ENCODE measurements around the gene SLC6A1.
"Not testable (repeated sequence)": the region's sequence is repeated elsewhere in the genome, so short reads cannot be mapped to it uniquely, and the experiment has no call there.

SLC6A1 gene

DNA sequence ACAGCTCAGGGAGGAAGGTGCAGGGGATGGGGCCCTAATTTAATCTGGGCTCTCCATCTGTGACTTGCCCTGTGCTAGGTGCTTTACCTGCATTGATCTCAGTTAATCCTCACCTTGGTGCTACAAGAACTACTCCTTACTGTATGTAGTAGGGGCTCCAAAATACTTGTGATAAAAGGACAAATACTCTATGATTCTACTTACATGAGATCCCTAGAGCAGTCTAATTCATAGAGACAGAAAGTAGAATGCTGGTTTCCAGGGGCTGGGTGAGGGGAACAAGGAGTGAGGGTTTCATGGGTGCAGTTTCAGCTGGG lies 67.2 kb downstream of the SLC6A1 start:
- no peak for DNase-seq (ENCODE audit: low read depth, low spot score)

DNA sequence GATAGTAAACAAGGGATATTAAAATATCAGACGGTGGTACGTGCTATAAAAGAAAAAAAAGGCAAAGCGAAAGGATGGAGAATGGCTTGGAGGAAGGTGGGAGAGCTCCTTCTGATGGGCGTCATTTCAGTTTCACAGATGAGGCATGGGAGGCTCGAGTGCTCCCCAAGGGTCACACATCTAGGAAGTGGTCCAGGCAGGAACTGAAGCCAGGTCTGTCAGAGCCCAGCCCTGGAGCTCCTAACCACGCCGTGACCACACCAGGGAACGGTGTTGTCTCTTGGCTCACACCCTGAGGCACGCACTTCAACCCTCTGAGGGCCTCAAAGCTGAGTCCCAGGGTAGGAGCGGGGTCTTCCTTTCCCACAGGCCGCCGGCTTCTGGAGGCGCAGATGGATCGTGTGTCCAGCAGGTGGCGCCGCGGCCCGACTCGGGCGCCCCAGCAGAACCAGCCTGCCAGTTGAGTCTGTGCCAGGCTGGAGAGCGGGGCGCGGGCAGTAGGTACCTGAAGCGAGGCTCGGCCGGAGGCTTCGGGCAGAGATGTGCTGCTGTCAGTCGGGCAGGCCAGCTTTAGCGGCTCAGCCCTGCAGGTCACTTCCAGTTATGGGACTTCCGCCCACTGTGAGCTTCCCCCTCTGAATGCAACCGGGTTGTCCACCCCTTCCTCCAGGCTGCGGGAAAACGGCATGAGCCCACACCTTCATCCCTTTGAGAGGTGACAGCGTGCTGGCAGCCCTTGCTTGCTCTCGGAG lies 68.1 kb downstream of the SLC6A1 start:
- DNase-seq (ENCODE audit: low read depth, low spot score) = no peak

DNA sequence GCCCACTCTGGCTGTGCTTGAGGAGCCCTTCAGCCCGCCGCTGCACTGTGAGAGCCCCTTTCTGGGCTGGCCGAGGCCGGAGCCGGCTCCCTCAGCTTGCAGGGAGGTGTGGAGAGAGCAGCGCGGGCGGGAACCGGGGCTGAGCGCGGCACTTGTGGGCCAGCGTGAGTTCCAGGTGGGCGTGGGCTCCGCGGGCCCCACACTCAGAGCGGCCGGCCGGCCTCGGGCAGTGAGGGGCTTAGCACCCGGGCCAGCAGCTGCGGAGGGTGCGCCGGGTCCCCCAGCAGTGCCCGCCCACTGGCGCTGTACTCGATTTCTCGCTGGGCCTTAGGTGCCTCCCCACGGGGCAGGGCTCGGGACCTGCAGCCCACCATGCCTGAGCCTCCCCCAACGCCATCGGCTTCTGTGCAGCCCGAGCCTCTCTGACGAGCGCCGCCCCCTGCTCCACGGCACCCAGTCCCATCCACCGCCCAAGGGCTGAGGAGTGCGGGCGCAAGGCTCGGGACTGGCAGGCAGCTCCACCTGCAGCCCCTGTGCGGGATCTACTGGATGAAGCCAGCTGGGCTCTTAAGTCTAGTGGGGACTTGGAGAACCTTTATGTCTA lies 68.8 kb downstream of the SLC6A1 start:
- not testable (repeated sequence) for DNase-seq (ENCODE audit: low read depth, low spot score)

DNA sequence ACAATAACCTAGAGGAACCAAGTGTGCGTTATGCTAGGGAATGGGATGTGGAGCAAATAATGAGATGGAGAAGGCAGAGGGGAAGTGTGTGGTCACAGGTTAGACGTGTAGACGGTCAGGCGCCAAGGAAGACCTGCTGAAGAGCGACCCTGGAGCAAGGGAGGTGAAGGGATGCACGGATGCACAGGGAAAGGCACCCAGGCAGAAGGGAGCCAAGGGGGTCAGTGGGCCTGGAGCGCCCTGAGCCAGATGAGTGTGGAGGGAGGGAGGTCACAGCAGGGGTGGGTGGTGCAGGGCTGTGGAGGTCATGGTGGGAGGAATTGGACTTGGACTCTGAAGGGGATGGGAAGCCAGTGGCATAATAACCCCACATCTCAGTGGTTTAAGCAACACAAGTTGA lies 70.2 kb downstream of the SLC6A1 start:
- no peak for DNase-seq (ENCODE audit: low read depth, low spot score)

DNA sequence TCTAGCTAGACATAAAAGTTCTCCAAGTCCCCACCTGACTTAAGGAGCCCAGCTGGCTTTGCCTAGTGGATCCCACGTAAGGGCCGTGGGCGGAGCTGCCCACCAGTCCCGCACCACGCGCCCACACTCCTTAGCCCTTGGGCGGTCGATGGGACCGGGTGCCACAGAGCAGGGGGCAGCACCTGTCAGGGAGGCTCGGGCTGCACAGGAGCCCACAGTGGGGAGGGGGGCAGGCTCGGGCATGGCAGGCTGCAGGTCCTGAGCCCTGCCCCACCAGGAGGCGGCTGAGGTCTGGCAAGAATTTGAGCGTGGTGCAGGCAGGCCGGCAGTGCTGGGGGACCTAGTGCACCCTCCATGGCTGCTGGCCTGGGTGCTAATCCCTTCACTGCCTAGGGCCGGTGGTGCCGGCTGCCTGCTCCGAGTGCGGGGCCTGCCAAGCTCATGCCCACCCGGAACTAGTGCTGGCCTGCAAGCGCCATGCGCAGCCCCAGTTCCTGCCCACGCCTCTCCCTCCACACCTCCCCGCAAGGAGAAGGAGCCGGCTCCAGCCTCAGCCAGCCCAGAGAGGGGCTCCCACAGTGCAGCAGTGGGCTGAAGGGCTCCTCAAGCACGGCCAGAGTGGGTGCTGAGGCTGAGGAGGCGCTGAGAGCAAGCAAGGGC lies 78.7 kb downstream of the SLC6A1 start:
- DNase-seq (ENCODE audit: low read depth, low spot score) = no peak

DNA sequence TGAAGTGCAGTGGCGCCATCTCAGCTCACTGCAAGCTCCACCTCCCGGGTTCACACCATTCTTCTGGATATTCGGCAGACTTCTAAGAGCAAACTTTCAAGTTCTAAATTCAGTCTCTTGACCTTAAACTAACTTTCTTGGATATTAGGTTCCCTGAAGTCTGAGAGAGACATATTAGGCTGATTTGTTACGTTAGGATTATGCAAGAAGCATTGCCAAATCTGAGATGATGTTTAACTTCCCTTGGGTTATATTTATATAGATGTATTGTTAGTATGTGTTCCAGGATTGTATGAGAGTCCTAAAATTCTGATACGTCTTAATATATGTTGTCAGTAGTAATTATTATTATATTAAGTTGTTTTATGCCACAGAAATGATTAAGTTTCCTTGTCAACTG lies 80.1 kb downstream of the SLC6A1 start:
- DNase-seq (ENCODE audit: low read depth, low spot score) = no peak

DNA sequence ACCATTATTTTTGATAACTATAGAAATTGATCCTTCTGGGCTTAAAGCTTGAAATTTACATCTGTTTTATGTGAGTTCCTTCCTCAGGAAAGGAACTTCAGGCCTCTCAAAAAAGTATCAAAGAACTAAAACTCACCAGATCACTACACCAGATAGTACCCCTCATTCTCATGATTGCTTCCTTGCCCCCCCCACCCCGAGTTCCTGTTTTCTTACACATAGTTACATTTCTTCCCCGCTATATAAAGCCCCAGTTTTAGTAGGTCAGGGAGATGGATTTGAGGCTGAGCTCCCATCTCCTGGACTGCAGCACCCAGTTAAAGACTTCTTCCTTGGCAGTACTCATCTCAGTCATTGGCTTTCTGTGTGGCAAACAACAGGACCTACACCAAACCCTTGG lies 81.5 kb downstream of the SLC6A1 start:
- no peak for DNase-seq (ENCODE audit: low read depth, low spot score)

DNA sequence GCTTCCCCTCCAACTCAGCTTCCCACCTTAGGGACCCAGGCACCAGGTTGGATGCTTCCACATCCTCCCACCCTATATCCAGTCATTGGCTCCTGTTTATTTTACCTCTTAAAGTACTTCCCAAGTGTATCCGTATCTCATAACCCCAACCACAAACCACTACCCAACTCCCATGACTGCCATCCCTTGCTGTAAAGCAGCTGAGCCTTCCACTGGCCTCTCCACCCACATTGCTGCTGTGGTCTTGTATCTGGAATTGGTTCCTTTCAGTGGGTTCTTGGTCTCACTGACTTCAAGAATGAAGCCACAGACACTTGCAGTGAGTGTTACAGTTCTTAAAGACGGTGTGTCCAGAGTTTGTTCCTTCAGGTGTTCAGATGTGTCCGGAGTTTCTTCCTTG lies 81.9 kb downstream of the SLC6A1 start:
- no peak for DNase-seq (ENCODE audit: low read depth, low spot score)

DNA sequence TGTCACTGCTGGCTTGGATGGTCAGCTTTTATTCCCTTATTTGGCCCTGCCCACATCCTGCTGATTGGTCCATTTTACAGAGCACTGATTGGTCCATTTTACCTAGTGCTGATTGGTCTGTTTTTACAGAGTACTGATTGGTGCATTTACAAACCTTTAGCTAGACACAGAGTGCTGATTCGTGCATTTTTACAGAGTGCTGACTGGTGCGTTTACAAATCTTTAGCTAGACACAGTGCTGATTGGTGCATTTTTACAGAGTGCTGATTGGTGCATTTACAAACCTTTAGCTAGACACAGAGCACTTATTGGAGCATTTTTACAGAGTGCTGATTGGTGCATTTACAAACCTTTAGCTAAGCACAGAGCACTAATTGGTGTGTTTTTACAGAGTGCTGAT lies 82.6 kb downstream of the SLC6A1 start:
- not testable (repeated sequence) for DNase-seq (ENCODE audit: low read depth, low spot score)

DNA sequence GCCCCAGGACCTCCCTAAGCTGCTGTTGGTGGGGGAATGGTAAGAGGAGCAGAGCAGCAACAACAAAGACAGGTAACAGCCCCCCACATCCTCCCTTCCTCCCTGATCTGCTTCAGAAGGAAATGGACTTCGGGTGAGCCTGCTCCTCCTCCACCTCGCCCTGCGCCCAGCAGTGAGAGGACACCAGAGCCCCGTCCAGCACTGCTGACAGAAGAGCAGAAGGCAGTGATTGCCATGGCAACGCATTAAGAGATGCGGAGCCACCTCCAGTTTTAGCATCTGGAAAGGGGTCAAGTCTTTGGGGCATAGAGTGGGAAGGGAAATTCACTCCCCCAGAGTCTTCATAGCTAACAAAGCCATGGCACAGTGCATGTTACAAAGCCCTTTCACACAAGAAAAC lies 84.2 kb downstream of the SLC6A1 start:
- no peak for DNase-seq (ENCODE audit: low read depth, low spot score)

DNA sequence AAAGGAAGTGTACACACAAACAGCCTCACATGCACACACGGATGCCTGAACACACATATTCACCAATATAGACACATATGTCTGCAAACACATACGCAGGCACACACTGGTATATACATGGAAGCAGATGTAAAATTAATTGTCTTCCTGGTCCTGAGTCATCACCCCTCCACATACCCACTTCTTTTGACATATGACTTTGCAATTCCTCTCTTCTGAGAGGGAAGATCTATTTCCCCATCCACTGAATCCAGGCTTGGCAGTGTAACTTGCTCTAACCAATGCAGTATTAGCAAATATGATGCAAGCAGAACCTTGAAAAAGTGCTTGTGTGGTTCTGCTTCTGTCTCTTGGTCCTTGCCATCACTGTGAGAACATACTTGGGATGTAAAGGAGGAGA lies 84.9 kb downstream of the SLC6A1 start:
- no peak for DNase-seq (ENCODE audit: low read depth, low spot score)

DNA sequence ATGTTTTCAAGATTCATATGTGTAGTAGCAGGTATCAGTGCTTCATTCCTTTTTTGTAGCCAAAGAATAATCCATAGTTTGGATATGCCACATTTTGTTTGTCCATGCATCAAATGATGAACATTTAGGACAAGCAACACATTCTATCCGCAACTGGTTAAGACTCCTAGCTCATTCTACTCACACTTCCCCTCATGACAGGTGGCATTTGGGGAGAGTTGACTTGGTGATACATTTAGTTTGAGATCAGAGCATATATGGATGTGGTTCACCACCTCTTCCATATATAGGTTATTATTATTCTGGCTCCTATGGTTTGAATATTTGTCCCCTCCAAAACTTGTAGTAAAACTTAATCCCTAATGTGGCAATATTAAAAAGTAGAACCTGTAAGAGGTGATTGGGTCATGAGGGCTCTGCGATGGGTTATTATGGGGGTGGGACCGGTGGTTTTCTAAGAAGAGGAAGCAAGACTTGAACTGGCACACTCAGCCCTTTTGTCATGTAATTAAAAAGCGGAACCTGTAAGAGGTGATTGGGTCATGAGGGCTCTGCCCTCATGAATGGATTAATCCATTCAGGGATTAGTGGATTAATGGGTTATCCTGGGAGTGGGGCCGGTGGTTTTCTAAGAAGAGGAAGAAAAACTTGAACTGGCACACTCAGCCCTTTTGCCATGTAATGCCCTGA lies 86.4 kb downstream of the SLC6A1 start:
- no peak for DNase-seq (ENCODE audit: low read depth, low spot score)

DNA sequence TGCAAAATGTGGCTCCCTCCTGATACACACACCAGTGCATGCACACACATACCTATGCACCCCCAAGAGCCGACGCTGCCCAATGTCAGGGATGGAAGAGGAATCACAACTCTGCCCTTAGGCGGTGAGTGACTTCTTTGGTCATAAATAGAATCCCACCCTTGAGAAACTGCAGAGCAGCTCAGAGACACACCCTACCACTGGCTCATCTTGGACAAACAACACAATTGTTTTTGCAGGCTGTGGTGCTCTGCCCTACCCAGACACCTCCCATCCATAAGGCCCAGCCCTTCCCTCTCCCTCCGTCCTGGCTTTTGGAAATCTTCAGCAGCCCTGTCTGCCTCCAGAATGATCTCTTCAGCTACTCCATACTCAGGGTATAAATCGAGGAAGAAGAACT lies 87.9 kb downstream of the SLC6A1 start:
- no peak for DNase-seq (ENCODE audit: low read depth, low spot score)

DNA sequence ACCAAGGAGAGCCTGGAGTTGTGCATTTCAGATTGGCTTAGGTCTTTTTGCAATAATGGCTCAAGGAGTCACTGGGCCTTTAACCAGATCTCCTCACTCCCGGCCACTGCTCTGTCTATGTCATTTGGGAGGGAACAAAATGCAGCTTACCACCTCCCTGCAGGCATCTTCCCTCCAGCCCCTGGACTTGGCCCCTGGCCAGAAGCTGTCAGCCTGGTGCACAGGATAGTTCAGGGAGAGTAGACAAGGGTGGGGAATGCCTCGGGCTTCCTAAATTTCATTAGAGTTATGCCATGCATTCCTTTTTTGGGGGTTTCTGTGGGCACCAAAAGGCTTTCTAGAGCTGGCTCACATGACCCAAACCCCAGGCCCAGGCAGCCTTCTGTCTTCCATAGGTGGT lies 91.5 kb downstream of the SLC6A1 start:
- DNase-seq (ENCODE audit: low read depth, low spot score) = no peak

DNA sequence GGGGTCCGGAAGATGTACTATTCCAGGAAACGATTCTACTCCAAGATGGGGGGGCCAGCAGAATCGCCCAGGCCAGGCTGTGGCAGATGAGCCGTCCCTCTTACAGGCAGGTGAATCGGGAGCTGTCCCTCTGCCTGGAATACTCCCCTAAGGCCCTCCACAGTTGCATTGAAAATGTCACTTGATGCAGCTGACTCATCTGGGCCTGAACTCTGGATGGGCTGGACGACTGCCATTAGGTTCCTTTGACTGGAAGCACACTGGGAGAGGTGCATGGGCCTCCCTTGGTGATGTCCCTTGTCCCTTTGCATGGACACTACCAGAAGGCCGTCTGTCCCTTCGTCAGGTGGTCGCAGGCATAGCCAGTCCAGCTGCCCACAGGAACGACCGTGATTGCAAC lies 92.1 kb downstream of the SLC6A1 start:
- DNase-seq (ENCODE audit: low read depth, low spot score) = no peak

DNA sequence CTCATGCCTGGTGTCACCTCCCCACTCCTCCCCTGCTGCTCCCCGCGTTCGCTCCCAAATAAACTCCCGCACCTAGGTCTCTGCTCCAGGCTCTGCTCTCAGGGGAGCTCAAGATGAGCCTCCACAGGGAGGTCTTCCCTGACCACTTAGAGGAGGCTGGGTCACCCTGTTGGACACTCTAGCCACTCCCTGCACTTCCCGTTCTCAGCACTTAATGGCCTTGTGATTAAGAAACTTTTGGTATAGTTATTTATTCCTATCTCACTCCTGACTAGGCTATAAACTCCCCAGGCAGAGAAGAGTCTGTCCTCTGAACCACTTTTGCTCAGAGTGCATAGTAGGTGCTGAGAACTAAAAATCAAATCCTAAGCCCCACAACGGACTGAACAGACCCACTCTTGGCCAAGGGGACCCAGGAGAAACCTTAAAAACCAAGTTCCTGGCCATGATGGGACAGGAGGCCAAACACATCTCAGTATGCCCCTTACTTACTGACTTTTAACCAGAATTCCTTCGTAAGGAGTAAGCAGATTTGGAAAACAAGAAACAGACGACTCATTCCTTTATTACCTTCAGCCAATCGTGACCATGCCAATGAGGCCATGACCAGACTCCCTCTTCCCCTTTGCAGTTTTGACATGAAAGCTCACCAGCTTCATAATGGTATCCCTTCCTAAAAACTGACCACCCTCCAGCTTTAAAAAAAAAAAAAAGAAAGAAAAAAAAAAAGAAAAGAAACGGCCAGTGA lies 92.7 kb downstream of the SLC6A1 start:
- DNase-seq (ENCODE audit: low read depth, low spot score) = no peak

DNA sequence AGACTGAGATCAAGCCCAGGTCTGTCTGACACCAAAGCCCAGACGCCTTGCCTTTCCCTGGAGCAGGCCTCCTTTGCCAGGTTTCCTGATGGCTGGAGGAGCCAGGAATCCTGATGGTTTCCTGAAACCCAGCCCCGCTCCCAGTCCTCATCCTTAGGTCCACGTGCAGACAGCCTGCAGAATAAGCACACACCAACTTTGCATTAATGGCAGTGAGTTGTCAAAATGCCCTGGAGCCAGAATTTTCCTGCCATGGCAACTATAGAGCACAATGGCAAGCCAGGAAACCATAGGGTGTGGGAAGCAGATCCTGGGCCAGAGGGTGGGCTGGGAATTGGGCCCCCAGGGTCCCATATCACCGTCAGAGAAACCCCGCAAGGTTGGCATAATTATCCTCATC lies 94.3 kb downstream of the SLC6A1 start:
- no peak for DNase-seq (ENCODE audit: low read depth, low spot score)

DNA sequence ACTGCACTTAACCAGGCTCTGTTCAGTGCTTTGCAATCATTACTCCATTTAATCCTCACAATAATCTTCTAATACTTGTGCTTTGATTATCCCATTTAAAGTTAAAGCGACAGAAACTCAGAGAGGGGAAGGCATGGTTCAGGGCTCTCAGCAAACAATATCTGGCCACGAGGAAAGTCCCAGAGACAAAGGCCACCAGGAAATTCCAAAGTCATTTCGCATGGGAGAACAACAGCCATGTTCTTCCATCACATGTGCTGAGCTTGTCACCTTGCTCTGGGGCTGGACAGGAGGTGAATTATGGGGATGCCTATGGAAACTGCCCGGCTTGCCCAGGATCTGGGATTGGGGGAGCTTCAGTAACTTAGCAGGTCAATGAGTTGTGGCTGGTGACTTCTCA lies 95.5 kb downstream of the SLC6A1 start:
- no peak for DNase-seq (ENCODE audit: low read depth, low spot score)

DNA sequence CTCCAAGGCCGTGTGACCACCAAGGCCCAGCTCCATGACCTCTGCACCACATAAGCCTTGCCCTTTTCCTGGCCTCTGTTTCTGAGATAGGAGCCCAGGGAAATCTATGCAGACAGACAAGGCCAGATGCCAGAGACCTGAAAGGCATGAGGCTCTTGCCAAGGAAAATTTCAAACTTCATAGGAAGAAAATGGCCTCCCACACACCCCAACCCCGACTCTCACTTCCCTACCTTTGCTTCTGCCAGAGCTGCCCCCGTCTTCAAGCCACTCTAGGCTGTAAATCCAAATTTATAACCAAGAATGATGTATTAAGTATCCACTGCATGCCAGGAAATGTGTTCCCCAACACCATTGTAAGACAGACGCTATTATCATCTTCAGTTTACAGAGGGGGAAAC lies 96.3 kb downstream of the SLC6A1 start:
- no peak for DNase-seq (ENCODE audit: low read depth, low spot score)
